NCI-H2227 (cell line): ENCODE results near the gene PRH2.

ENCODE experiments used
- DNase-seq: peaks from one replicate; lab custom pipeline; 2025; ENCODE audit not compliant: unreplicated experiment; lab: John Stamatoyannopoulos, UW

Gene PRH2

GRCh38 chr12:10928746-10929286, at the start of gene PRH2:
TSS of gene PRH2 (plus strand) at chr12:10929236. CDS start at chr12:10929274, 38 bp downstream.
- no peak for DNase-seq

GRCh38 chr12:10884086-10884725, 44.8 kb upstream of the PRH2 start, which contains the start of gene PRH1:
TSS of gene PRH1 (minus strand) at chr12:10884255. CDS start at chr12:10884217, 38 bp downstream.
- no peak for DNase-seq

- no peak for DNase-seq
Measured at GRCh38 chr12:10889226-10889625, 39.8 kb upstream of the PRH2 start.

GRCh38 chr12:10891937-10892336, 37.1 kb upstream of the PRH2 start:
- DNase-seq: no peak

DNA sequence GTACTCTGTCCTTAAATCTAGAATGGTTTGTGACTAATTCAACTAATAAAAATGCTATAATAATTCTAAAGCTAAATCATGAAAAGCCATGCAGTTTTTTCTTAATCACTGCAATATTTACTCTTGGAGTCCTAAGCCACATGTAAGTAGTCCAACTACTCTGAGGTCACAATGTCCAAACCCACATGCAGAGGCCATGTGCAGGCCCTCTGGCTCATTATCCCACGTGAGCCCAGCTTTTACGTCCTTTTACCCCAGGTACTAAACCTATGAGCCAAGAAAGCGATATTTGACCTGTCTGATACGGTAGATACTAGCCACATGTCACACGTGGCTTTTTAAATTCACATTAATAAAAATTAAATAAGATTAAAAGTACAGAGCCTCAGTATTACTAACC, 32.2 kb upstream of the PRH2 start:
- DNase-seq: no peak

DNA sequence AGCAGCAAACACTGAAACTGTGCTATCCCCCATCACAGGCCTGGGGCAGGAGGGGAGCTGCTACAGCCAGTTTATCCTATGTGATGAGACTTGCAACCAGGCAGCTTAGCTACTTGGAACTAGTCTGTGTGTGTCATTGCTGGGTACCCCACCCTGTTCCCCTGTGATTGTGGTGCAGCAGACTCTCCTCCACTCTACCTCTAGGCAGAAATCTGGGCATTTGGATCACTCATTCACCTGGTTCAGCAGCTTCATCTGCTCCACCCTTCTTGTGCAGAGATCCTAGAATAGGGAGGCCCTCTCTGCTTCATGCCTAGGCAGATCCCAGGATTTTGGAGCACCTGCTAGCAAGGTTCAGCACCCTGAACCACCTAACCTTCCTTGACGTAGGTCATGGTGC, 28.5 kb upstream of the PRH2 start:
- no peak for DNase-seq

GRCh38 chr12:10900972-10901371, 28.1 kb upstream of the PRH2 start:
- DNase-seq: no peak

DNA sequence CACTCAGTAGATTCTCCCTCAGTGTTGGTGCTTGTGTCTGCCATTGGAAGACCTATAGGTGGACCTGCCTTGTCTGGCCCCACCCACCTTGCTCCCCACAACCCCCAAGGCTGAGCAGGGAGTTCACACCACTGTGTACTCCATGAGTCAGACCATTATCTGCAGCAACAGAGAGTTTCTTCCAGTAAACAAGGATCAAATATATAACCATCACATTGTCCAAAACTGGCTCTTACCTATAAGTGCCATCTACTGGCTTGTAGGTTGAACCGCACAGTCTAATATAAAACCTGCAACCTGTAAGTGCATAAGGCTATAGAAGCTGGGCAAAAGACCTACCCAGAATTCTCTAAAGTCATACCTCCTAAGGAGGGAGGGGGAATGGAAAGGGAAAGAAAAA, 27.6 kb upstream of the PRH2 start:
- DNase-seq: no peak

- no peak for DNase-seq
Measured at GRCh38 chr12:10904686-10905085, 24.4 kb upstream of the PRH2 start.

- no peak for DNase-seq
Measured at GRCh38 chr12:10909462-10909861, 19.6 kb upstream of the PRH2 start, which contains the start of gene TAS2R13. TSS of gene TAS2R13 (minus strand) at chr12:10909562. CDS start at chr12:10909298, 264 bp downstream.

DNA sequence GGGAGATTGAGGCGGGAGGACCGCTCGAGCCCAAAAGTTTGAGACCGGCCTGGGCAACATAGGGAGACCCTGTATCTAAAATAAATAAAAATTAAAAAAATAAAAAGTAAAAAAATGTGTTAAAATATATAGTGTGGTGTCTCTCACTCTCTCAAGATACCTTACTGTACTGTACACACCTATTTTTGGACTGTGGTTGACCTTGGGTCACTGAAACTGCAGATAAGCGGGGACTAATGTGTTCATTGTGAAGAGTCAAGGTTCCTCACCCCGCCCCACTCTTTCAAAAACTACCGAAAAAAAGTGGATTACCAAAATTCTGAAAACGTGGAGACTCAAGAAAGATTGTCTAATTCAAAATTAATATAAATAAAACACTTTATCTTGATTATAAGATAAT, 18.7 kb upstream of the PRH2 start:
- no peak for DNase-seq

DNA sequence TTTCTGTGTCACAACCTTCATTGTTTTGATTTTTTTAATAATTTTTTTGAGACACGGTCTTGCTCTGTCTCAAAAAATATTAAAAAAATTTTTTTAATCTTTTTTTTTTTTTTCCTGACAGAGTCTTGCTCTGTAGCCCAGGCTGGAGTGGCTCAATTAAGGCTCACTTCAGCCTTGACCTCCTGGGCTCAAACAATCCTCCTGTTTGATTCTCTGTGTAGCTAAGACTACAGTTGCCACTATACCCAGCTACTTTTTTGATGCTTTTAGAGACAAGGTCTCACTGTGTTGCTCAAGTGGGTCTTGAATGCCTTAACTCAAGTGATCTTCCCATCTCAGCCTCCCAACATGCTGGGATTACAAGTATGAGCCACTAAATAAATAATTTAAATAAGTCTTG, 9.2 kb upstream of the PRH2 start:
- DNase-seq: no peak

- no peak for DNase-seq
Measured at GRCh38 chr12:10926269-10926668, 2.8 kb upstream of the PRH2 start.

GRCh38 chr12:10936506-10936905, 7.5 kb downstream of the PRH2 start:
- no peak for DNase-seq

DNA sequence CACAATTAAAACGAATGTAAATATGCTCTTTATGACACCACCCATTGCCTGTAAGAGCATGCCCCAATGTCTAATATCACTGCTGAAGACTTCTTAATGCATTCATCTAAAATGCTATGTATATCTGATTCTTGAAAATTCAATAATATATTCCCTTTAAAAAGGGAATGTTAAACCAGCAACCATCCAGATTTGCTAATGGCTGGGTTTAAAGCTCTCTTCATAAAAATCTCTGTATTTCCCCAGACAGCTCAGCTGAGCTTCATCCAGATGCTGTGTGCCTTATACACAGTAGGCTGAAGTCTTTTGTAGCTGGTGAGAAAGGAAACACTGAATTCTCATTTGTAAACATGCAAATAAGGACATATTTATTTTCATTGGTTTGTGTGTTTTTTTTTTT, 10.1 kb downstream of the PRH2 start, which contains the start of gene TAS2R14:
Gene TAS2R14, minus strand, starts transcription at position 101 of the 400 bp plus-strand sequence. Its CDS starts 56 bp downstream, at position 45.
- DNase-seq: no peak

- DNase-seq: no peak
Measured at GRCh38 chr12:10940389-10940788, 11.4 kb downstream of the PRH2 start.

GRCh38 chr12:10941369-10941768, 12.3 kb downstream of the PRH2 start:
- DNase-seq: no peak

DNA sequence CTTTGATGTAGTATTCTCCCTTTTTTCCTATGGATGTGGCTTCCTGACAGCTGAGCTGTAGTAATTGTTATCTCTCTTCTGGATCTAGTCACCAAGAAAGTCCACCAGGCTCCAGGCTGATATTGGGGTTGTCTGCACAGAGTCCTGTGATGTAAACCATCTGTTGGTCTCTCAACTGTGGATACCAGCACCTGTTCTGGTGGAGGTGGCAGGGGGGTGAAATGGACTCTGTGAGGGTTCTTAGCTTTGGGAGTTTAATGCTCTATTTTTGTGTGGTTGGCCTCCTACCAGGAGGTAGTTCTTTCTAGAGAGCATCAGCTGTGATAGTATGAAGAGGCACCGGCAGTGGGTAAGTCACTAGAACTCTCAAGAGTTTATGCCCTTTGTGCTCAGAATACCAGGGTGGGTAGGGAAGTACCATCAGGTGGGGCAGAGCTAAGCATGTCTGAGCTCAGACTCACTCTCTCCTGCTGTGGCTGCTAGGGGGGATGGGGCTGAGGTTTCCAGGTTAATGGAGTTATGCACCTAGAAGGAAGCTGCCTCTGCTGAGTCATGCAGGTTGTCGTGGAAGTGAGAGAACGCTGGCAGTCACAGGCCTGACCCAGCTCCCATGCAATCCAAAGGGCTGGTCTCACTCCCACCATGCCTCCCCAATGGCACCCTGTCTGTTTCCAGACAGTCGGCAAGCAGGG, 13.0 kb downstream of the PRH2 start:
- no peak for DNase-seq

DNA sequence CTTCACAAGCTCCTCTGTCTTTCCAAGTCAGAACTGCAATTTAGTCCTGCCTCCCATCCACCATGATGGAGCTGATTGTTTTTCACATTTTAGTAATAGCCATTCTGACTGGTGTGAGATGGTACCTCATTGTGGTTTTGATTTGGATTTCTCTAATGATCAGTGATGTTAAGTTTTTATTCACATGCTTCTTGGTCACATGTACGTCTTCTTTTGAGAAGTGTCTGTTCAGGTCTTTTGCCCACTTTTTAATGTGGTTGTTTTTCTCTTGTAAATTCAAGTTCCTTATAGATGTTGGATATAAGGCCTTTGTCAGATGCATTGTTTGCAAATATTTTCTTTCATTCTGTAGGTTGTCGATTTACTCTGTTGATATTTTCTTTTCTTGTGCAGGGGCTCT, 14.1 kb downstream of the PRH2 start:
- no peak for DNase-seq

DNA sequence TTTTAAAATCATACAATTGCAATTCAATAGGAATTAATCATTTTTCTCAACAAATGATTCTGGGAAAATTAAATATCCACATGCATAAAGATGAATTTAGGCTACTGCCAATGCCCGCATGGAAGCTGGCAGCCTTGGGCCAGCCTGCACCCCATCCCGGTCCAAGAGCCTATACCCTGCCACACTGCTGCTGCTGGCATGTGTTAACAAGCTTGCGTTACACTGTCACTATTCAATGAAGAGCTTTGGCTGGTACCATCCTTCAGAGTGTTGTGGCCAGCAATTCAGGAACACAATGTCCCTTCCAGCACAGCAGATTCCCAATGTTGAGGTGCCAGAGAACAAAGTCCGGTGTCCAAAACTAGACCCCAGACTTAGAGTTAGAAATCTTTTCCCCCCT, 23.6 kb downstream of the PRH2 start:
- no peak for DNase-seq

DNA sequence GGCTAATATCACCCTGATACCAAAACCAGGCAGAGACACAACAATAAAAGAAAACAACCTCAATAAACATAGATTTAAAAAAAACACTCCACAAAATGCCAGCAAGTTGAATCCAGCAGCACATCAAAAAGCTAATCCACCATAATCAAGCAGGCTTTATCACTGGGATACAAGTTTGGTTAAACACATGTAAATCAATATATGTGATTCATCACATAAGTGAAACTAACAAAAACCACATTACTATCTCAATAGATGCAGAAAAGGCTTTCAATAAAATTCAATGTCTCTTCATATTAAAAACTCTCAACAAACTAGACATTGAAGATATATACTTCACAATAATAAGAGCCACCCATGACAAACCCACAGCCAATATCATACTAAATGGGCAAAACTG, 27.0 kb downstream of the PRH2 start:
- no peak for DNase-seq

DNA sequence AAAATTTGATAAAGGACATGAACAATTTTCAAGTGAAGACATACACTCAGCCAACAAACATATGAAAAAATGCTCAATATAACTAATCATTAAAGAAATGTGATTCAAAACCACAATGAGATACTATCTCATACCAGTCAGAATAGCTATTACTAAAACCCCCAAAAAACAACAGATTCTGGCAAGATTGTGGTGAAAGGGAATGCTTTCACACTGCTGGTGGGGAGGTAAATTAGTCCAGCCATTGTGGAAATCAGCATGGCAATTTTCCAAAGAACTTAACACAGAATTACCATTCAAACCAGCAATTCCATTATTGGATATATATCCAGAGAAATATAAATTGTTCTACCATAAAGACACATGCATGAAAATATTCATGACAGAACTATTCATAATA, 28.7 kb downstream of the PRH2 start:
- no peak for DNase-seq
